ENCODE results near the gene TMCC2.
"Not testable (repeated sequence)": the region's sequence is repeated elsewhere in the genome, so short reads cannot be mapped to it uniquely, and the experiment has no call there.

Gene TMCC2

GRCh38 chr1:205283270-205284147 lies 55.8 kb downstream of the TMCC2 start:
- no peak for DNase-seq (ENCODE audit: low read depth)

DNA sequence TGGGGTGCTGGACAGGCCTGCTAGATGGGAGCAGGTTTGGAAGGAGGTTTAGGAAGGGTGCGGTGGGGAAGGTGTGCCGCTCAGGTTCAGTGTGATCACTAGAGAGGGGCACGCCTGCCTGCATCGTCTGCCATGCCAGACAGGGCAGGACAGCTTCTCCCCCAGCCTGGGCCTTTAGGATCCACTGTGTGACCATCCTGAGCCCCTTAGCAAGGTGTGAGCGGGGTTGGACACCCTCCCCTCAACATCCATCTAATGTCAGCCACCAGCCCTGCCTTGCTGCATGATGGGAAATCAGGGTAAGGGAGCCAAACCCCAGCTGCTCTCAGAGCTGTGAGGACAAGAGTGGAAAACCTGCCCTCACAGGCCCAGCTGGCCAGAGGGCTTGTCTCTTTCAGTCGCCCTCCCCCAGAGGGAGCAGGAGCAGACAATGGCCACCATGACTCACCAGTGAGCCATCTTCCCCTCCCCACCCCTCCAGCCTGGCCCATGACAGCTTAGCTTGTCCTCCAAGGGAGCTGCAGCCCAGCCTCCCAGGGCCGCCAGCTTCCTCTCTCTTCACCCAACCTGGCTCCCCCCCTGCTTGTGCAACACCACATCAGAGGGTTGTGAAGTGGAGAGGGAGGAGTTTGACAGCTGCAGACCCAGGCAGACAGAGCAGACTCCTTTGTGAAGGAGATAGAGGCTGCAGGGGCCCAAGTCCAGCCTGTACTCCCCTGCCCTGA lies 56.8 kb downstream of the TMCC2 start:
- DNase-seq (ENCODE audit: low read depth) = peak; percentile 71

GRCh38 chr1:205285381-205286101 lies 57.8 kb downstream of the TMCC2 start:
- DNase-seq (ENCODE audit: low read depth) = peak; percentile 23

GRCh38 chr1:205286335-205286950 lies 58.7 kb downstream of the TMCC2 start:
- DNase-seq (ENCODE audit: low read depth) = peak; percentile 67

- DNase-seq (ENCODE audit: low read depth) = no peak
Measured at GRCh38 chr1:205287076-205287475, 59.3 kb downstream of the TMCC2 start.

GRCh38 chr1:205287767-205288559 lies 60.2 kb downstream of the TMCC2 start:
- peak; percentile 65 for DNase-seq (ENCODE audit: low read depth)

- DNase-seq (ENCODE audit: low read depth) = no peak
Measured at GRCh38 chr1:205291596-205291995, 63.9 kb downstream of the TMCC2 start.

GRCh38 chr1:205293350-205294074 lies 65.8 kb downstream of the TMCC2 start:
- no peak for DNase-seq (ENCODE audit: low read depth)

DNA sequence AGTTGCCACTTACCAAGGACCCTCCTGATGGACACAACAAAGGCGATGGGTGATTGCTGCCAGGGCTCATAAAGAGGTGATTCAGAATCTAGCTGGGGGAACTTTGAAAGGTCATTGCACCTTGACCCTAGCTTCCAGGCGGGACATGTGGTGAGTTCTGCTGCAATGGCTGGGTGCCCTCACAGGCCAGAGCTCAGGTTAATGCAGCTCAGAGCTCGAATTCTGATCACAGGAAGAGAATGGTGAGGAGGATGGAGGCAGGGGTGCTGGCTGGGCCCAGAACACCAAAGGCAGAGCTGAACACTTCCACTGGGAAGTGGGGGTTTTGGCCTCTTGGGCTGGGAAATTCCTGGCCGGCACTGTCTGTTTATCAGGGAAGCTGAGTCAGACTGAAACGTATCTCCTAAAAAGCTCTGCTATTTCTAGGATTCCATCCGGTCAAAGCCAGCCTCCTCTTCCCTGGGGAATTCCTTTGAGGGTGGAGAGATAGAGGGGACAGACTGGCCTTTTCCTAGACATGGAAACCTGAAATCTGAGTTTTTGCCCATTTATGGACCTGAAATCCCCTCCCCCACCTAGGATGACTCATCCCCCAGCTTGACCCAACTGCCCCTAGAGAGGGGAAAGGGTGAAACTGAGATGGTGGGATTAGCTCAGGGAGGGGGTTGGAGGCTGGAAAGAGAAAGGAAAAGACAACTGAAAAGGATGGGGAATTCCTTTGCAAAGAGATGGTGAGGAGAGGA lies 66.6 kb downstream of the TMCC2 start:
- DNase-seq (ENCODE audit: low read depth) = no peak

DNA sequence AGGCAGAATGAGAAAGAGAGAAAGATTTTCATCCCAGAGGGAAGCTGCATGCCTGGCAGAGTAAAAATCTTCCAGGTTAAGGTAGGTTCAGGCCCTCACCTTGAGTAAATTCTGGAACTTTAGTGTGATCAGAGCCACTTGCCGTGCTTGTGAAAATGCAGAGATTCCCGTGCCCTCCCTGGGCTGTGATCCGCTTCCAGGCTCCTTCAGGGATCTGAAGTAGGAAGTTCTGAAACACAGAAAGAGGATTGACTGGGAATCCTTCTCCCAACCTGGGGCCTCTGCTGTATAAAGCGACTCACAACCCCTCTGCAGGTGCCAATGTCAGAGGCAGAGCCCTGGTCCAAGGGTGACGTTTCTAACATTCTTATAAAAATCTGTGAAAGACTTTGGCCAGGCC lies 67.2 kb downstream of the TMCC2 start:
- no peak for DNase-seq (ENCODE audit: low read depth)

DNA sequence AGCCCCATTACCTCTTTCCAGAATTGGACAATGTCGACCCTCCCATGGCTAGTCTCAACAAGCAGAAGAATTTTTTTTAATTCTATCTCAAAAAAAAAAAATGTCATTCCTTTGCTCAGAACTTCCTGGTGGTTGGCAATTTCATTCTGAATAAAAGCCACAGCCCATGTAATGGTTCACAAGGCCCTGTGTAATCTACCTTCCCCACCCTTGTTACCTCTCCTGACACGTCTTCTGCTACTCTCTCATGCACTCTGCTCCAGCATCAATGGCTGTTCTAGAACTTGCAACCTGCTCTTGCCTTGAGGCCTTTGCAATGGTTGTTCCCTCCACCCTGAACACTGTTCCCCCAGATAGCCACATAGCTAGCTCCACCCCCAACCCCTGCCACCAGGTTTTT lies 68.4 kb downstream of the TMCC2 start:
- no peak for DNase-seq (ENCODE audit: low read depth)

DNA sequence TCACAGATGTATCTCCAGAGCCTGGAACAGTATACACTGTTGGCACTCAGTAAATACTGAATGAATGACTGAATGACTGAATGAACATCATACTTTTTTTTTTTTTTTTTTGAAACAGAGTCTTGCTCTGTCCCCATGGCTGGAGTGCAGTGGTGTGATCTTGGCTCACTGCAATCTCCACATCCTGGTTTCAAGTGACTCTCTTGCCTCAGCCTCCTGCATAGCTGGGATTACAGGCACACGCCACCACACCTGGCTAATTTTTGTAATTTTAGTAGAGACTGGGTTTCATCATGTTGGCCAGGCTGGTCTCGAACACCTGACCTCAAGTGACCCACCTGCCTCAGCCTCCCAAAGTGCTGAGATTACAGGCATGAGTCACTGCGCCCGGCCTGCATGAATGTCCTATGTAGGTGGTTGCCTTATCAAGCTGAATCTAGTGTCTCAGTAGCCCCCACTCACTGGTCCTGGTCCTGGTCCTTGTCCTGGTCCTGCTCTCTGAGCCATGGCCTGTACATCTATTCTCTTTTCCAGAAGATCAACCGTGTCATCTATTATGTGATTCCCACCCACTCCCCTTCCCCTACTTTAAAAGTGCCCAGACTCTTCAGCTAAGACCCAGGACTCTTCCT lies 69.9 kb downstream of the TMCC2 start:
- not testable (repeated sequence) for DNase-seq (ENCODE audit: low read depth)

DNA sequence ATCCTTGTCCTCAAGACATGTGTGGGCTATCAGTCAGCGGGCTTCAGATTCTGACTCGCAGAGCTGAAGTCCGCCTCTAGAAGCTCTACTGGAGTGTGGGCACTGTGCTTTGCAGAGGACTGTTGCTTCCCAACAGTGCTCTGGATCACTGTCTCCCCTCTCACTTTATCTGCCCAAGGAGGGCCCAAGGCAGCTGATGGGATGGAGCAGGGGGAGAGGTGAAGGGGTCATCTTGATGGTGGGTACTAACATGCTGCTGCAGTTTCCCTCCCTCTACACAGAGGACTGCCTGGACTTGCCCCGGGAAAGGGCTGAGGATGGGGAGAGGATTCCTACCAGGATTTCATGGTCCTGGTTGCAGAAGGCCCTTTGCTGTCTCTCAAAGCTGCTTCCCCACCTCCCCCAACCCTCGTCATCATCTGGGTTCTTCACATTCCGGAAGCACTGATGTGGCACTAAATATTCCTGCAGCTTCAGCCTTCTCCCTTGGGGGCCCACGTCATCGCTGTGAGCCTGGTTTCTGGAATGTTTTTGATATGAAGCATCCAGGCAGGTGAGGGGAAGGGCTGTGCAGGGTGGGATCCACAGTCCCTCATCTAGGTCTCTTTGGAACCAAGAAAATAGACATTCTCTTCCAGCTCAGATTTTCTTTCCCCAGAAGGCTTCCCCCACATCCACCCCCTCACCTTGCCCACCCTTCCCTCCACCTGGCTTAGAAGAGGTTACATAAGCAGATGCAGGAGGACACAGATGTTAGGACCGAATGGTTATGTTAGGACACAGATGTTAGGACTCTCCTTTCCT lies 70.6 kb downstream of the TMCC2 start:
- no peak for DNase-seq (ENCODE audit: low read depth)

DNA sequence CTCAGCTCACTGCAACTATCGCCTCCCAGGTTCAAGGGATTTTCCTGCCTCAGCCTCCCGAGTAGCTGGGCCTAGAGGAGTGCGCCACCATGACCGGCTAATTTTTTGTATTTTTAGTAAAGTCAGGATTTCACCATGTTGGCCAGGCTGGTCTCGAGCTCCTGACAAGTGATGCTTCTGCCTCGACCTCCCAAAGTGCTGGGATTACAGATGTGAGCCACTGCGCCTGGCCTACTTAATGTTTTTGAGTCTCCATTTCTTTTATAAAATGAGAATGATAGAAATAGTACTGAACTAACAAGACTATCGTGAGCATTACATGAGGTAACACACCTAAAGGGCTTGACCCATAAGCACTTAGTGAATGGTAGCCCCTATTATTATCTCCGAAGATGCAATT lies 72.4 kb downstream of the TMCC2 start:
- no peak for DNase-seq (ENCODE audit: low read depth)

DNA sequence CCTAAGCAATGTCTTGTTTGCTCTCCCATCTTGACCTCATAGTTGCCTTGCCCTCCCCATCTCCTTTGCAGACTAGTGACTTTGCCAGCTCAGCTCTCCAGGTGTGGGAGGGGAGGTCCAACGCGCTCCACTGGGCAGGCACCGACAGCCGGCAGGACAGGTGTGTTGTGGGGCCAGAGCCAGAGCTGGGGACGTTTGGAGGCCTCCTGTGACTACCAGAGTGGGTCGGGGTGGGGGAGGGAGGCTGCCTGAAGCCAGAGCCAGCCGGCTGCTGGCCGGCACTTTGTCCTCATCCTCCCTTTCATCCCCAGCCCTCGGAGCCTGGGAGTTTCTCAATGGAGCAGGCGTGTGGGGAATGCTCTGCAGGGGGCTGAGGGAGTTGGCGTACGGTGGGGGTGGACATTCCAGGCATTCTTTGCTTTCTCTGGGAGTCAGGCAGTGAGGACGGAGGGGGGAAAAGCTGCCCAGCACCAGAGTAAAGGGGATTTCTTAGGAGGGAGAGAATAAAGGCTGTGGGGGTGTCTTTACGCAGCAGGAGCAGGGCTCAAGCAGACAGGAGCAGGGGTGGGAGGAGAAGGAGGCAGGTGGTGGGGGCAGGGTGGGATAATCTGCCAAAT lies 73.6 kb downstream of the TMCC2 start:
- no peak for DNase-seq (ENCODE audit: low read depth)

DNA sequence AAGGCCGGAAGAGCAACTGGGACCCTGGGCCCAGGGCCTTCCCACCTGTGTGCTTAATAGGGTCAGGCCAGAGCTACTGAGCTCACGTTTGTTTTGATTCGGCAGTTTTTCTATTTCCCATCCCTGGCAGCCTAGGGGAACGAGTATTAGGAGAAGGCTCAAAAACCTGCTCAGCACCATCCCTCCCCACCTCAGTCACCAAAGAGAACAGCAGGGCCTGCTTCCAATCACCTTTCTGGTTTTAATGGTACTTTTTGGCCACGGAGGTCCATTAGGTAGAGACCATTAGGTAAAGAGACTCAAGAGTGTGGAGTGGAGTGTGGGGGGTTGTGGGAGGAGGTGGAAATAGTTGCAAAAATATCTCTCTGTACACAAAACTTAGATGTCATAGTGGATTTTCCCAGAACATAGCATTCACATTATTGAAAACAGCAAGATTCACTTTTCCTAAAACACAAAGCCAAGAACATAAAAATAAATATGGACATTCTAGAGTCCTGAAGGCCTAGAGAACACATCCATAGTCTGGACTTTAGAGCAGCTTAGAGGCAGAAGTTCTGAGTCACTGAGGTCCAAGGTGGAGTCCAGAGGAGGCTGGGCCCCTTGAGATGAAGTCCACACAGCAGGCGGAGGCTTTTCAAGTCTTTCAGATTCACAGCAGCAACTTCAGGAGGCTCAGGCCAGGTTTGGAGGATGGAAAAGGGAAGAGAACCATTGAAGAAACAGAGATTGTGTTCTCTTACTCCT lies 74.3 kb downstream of the TMCC2 start:
- DNase-seq (ENCODE audit: low read depth) = no peak

DNA sequence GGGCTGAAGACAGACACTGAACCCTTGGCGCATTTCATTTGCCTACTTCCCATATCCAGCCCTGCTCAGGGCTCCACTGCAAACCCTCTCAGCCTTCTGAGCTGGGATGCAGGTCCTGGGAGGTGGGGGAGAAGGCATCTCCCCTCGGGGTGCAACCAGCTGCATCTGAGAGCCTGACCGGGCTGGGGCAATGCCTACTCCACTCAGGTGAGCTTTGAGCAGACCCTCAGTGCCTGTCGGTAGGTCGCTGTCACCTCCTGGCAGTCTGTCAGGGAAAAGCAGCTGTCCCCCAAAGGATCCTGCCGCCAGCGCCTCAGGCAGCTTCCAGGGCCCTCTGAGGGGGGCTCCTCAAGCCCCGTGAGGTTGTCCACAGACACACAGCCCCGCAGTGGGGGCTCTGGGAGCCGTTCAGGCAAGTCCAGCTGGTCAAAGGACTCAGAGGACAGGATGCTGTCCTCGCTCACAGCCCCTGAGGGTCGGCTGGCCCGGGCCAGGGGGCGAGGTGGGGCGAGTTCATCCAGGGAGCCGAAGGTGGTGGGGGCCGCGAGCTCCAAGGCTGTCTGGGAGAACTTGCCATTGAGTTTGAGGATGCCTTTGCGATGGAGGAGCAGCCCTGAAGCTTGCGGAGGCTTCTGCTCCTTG lies 75.6 kb downstream of the TMCC2 start:
- DNase-seq (ENCODE audit: low read depth) = no peak
